GM12801 (cell line): ENCODE data around the gene IGFLR1.

ENCODE experiments used
- TF ChIP-seq, protein P1 (sequence below): IDR thresholded peaks from one replicate; pipeline ENCODE4 v1.5.1; 2011; ENCODE audit warnings: control low read depth; ENCODE audit not compliant: insufficient read length; ENCODE audit errors: extremely low read depth

The IGFLR1 gene

DNA sequence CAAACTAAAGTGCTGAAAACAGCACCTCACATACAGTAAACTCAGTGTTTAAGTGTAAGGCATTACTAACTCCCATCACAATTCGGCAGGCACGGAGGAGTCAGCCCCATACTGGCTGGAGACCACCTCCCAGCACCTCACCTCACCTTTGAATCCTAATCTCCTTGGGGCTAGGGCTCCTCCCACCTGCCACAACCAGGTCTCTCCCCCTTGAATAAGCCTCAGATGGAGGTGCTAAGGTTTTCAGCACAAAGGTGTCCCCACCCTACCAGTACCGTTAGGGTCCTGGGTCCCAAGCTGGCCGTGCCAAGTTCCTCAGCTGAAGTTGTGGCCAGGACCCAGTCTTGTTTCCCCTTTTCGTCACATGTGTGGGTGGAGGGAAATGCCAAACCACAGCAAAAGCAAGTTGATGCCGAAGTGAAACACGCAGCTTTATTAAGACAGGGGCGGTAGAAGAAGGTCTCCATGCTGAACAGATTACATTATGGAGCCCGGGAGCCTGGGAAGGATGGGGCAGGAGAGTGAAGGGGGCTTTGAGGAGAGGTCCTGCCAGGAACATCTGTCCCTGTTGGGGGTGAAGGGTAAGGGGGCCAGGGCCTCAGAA lies at the start of gene IGFLR1:
Gene IGFLR1 (minus strand): TSS at position 332 of the 604 bp plus-strand sequence. CDS start 1,272 bp downstream, outside the sequence.
- TF ChIP-seq, protein P1, sequence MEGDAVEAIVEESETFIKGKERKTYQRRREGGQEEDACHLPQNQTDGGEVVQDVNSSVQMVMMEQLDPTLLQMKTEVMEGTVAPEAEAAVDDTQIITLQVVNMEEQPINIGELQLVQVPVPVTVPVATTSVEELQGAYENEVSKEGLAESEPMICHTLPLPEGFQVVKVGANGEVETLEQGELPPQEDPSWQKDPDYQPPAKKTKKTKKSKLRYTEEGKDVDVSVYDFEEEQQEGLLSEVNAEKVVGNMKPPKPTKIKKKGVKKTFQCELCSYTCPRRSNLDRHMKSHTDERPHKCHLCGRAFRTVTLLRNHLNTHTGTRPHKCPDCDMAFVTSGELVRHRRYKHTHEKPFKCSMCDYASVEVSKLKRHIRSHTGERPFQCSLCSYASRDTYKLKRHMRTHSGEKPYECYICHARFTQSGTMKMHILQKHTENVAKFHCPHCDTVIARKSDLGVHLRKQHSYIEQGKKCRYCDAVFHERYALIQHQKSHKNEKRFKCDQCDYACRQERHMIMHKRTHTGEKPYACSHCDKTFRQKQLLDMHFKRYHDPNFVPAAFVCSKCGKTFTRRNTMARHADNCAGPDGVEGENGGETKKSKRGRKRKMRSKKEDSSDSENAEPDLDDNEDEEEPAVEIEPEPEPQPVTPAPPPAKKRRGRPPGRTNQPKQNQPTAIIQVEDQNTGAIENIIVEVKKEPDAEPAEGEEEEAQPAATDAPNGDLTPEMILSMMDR, result no peak

GRCh38 chr19:35791814-35792279 lies 49.6 kb upstream of the IGFLR1 start:
- TF ChIP-seq, protein P1, result no peak

DNA sequence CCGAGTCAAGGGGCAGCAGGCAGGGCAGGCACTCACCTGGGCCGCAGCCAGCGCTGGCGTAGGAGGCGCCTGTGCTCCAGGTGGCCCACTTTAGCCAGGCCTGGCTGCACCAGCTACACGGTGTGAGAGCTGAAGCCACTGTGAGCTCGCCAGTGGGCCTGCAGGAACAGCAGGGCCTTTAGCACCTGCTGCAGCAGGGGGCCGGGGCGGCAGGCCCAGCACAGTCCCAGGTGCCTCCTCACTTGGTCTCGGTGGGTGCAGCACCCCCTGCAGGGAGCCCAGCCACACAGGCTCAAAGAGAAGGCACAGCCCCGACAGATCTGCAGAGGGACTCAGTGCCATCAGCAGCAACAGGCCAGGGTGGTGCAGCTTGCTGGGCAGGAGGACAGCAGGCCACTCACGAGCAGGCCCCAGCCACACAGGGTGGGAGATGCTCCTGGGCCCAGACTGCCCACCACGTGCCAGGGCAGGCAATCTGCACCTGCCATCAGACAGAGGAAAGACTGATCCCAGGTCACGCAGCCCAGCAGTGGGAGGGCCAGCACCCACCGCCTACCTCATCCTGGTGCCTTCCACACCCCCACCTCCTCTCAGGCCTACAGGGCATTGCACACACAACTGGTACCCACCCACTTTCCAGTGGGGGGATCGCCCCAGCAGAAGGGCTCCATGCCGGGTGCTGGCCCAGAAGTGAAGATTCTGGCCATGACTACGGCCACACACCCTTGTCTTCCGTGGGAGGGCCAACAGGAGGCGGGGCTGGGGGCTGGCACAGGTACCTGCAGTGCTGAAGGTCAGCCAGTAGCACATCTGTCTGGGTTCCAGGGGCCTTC lies 48.9 kb upstream of the IGFLR1 start:
- TF ChIP-seq, protein P1, result no peak

DNA sequence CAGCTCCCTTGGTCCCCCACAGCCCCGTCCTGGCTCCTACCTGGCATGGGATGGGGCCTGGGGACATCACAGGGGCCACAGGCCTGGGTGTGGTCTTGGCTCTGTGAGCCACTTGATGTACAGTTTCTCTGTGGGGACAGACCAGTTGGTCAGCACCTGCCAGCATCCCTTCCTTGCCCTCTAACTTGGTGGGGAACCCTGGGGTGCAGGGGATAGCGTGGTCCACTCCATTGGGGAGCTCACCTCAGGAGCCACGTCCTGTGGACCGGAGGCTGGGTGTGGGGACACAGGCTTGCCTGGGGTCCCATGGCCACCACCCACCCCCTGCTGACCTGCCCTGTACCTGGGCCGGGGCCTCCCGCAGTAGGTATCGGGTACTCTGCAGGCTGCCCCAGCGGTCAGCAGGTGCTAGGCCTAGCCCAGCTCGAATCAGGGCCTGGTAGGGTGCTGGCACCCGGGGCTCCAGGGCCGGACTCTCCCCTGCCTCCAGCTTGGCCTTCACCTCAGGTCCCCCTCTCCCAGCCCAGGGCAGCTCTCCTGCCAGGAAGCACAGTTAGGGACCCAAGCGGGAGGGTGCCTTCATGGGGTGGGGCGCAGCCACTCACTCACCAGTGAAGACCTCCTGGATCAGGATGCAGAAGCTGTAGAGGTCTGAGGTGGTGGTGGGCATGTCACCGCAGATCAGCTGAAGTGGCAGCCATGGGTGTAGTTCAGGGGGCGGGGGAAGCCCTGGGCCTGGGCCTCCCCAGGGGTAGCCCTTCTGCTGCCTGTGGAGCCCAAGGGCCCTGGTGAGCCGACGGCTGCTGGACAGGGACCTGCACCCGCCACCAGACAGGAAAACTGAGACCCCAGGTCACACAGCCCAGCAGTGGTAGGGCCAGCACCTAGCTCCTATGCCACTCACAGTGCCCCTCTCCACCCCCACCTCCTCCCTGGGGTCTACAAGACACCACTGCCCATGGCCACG lies 48.0 kb upstream of the IGFLR1 start:
- TF ChIP-seq, protein P1, result no peak

DNA sequence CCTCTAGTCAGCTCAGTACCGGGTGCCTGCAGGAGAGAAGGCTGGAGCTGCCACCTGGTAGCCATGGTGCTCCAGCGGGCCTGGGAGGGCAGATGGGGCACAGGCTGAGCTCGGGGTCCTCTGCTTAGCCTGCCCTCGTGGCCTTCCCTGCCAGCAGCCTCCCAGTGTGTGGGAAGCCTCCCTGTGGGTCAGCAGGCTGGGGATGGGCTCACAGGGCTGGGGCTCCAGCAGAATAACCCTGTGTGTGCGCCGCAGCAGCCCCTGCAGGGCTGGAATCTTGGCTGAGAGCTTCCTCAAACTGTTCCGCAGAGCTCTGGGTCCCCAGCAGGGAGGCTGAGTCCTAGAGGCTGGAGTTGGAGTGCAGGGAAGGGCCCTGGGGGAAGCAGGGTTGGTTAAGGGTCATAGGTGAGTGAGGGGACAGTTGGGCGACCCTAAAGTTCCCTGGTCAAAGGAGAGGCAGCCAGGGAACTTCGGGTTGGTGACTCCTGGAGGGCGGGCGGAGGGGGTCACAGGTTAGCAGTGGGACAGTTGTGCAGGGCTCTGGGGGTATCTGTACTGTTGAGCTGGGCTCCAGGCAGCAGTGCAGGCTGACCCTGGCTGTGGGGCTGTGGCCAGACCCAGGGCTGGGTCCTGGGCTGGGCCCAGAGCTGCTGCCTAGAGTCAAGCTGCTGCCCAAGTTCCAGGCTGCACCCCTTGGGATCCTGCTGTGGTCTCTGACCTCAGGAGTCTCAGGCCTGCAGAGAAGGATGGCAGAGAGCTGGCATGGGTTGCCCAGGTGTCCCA lies 47.1 kb upstream of the IGFLR1 start:
- TF ChIP-seq, protein P1, result no peak

DNA sequence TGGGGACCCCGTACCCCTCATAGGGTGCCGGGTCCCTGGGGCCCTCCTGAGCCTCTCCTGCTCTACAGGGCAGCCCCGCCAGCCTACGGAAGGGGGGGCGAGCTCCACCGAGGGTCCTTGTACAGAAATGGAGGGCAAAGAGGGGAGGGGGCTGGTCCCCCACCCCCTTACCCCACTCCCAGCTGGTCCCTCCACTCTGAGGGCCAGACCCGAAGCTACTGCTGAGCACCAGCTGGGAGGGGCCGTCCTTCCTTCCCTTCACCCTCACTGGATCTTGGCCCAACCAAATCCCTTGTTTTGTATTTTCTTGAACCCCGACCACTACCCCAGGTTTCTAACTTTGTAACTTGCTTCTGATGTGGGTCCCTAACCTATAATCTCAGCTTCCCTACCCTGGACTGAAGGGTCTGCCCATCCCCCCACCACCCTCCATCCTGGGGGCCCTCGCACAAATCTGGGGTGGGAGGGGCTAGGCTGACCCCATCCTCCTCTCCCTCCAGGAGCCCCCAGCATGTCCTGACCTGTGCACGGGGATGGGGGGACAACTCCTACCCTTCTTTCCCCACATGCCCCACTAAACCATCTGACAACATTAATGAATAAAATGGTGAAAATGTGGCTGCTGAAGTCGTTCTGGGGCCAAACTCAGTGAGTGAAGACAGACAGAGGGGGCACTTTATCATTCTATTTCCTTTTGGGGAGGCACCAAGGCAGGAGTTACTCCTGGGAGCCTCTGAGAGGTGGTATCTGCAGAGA lies 46.1 kb upstream of the IGFLR1 start:
- TF ChIP-seq, protein P1, result no peak
